ENCODE data around the gene HYLS1. TPM values are rescaled to one million over a fixed set of nuclear protein-coding genes. Genes with fewer than 3 reads are reported as not detected.

HYLS1 gene
- total and polyA plus RNA-seq, 9 donors: 5.0 to 7.4 (median 5.8) TPM

GRCh38 chr11:125949271-125950177 lies 62.1 kb downstream of the HYLS1 start:
- Histone ChIP-seq H3K9me3 (replicated peaks; ENCODE audit: control insufficient read depth, low read depth, low read length) (no peaks in the 10 kb centered on the region), H3K36me3 (ENCODE audit: control insufficient read depth, insufficient read depth, low read length) (no peaks in the 10 kb centered on the region), H3K4me3 (ENCODE audit: low read length) (no peak overlapping the region), H3K27me3 (ENCODE audit: control insufficient read depth, insufficient read depth, low read length) (peaks cover 6% of the 10 kb centered on the region), H3K27ac (ENCODE audit: low read length) (no peak overlapping the region), H3K4me1 (ENCODE audit: control insufficient read depth, insufficient read depth, low read length) (peaks cover 27% of the 10 kb centered on the region)
- DNase-seq: no peak
- 94% methylated on average over 20 of the region's 22 CpGs for WGBS (ENCODE audit: insufficient coverage)

- peaks cover 6% of the 10 kb centered on the region for H3K27me3 ChIP-seq (ENCODE audit: control insufficient read depth, insufficient read depth, low read length)
- no peak for DNase-seq
- no peaks in the 10 kb centered on the region for H3K9me3 ChIP-seq (replicated peaks; ENCODE audit: control insufficient read depth, low read depth, low read length)
- H3K4me3 ChIP-seq (ENCODE audit: low read length): no peak overlapping the region
- H3K36me3 ChIP-seq (ENCODE audit: control insufficient read depth, insufficient read depth, low read length): no peaks in the 10 kb centered on the region
- H3K4me1 ChIP-seq (ENCODE audit: control insufficient read depth, insufficient read depth, low read length): peaks cover 25% of the 10 kb centered on the region
- 78% methylated on average over 6 of the region's 11 CpGs for WGBS (ENCODE audit: insufficient coverage)
- no peak overlapping the region for H3K27ac ChIP-seq (ENCODE audit: low read length)
Observed at GRCh38 chr11:125950178-125950490, 62.7 kb downstream of the HYLS1 start.

Other genes starting within 250 kb of the HYLS1 start
- not detected for gene ACRV1, start 206.8 kb upstream of the HYLS1 start, total RNA-seq
- under 1 TPM; 0.26 to 0.78 (median 0.37) TPM for gene ACRV1, start 206.8 kb upstream of the HYLS1 start, polyA plus RNA-seq (ENCODE audit: insufficient read depth in 1 of 8, insufficient read length in 8 of 8, low replicate concordance in 1 of 8)
- not detected for gene PATE1, start 141.4 kb upstream of the HYLS1 start, total RNA-seq
- gene PATE1, start 141.4 kb upstream of the HYLS1 start, polyA plus RNA-seq (ENCODE audit: insufficient read depth in 1 of 8, insufficient read length in 8 of 8, low replicate concordance in 1 of 8): not detected
- 0.13 TPM for gene PATE2, start 108.8 kb upstream of the HYLS1 start, total RNA-seq
- gene PATE2, start 108.8 kb upstream of the HYLS1 start, polyA plus RNA-seq (ENCODE audit: insufficient read depth in 1 of 8, insufficient read length in 8 of 8, low replicate concordance in 1 of 8): under 1 TPM in 2 of 8 donors, not detected in 6; 0.07 to 0.17 TPM
- not detected for gene PATE3, start 99.5 kb upstream of the HYLS1 start, total RNA-seq
- not detected for gene PATE3, start 99.5 kb upstream of the HYLS1 start, polyA plus RNA-seq (ENCODE audit: insufficient read depth in 1 of 8, insufficient read length in 8 of 8, low replicate concordance in 1 of 8)
- gene PATE4, start 54.4 kb upstream of the HYLS1 start, total RNA-seq: not detected
- gene PATE4, start 54.4 kb upstream of the HYLS1 start, polyA plus RNA-seq (ENCODE audit: insufficient read depth in 1 of 8, insufficient read length in 8 of 8, low replicate concordance in 1 of 8): under 1 TPM in 3 of 8 donors, not detected in 5; 0.09 to 0.25 (median 0.12) TPM
- gene PUS3, start 15.5 kb downstream of the HYLS1 start, total RNA-seq: 11.0 TPM
- 10 to 100 TPM in 6 of 8 donors, 1 to 10 TPM in 2; 9.6 to 12.7 (median 10.9) TPM for gene PUS3, start 15.5 kb downstream of the HYLS1 start, polyA plus RNA-seq (ENCODE audit: insufficient read depth in 1 of 8, insufficient read length in 8 of 8, low replicate concordance in 1 of 8)
- gene DDX25, start 16.8 kb downstream of the HYLS1 start, total RNA-seq: 0.35 TPM
- under 1 TPM; 0.22 to 0.77 (median 0.35) TPM for gene DDX25, start 16.8 kb downstream of the HYLS1 start, polyA plus RNA-seq (ENCODE audit: insufficient read depth in 1 of 8, insufficient read length in 8 of 8, low replicate concordance in 1 of 8)
- 0.27 TPM for gene VSIG10L2, start 58.4 kb downstream of the HYLS1 start, total RNA-seq
- under 1 TPM in 2 of 8 donors, not detected in 6; 0.03 to 0.04 TPM for gene VSIG10L2, start 58.4 kb downstream of the HYLS1 start, polyA plus RNA-seq (ENCODE audit: insufficient read depth in 1 of 8, insufficient read length in 8 of 8, low replicate concordance in 1 of 8)
- 42.1 TPM for gene CDON, start 175.2 kb downstream of the HYLS1 start, total RNA-seq
- 10 to 100 TPM; 12.5 to 38.0 (median 21.3) TPM for gene CDON, start 175.2 kb downstream of the HYLS1 start, polyA plus RNA-seq (ENCODE audit: insufficient read depth in 1 of 8, insufficient read length in 8 of 8, low replicate concordance in 1 of 8)